Left ventricle myocardium inferior (tissue), 1 donor: ENCODE results near the gene PTPN9. TPM values are rescaled to one million over a fixed set of nuclear protein-coding genes. Genes with fewer than 3 reads are reported as not detected.

Experiments
- DNase-seq: peaks from one replicate; pipeline ENCODE4 v3.0.0-alpha.2; 2020
- H3K27ac ChIP-seq: fragments of 200-600 bp; replicated peaks from 2 replicates; pipeline ENCODE4 v1.8.0; 2021
- H3K27me3 ChIP-seq: fragments of 200-600 bp; 2 replicates; pipeline ENCODE4 v1.8.0; 2021; ENCODE audit warnings: low read depth
- H3K36me3 ChIP-seq: fragments of 200-600 bp; 2 replicates; pipeline ENCODE4 v1.8.0; 2021
- H3K4me1 ChIP-seq: fragments of 200-600 bp; 2 replicates; pipeline ENCODE4 v1.8.0; 2021
- H3K4me3 ChIP-seq: fragments of 200-600 bp; 2 replicates; pipeline ENCODE4 v1.8.0; 2021; ENCODE audit warnings: mild to moderate bottlenecking, moderate library complexity
- H3K9me3 ChIP-seq: fragments of 200-600 bp; replicated peaks from 2 replicates; pipeline ENCODE4 v1.8.0; 2021
- intact Hi-C: fragments of 100-400 bp; cut with micrococcal nuclease; formaldehyde crosslinking; loops from one replicate; pipeline ENCODE4 v1.11.0; 2022
- total RNA-seq: library from RNA; stranded (reverse); fragmentation: NEBNext Ultra II Directional; extraction: Animal tissue kit (Norgen Biotek cat#: 25700); gene quantifications from one replicate; pipeline ENCODE4 v1.2.1, GENCODE V29; 2021
- TF ChIP-seq, protein P1 (sequence below): fragments of 200-600 bp; IDR thresholded peaks from 2 replicates; pipeline ENCODE4 v1.8.0; 2021; ENCODE audit warnings: antibody characterized with exemption, mild to moderate bottlenecking, borderline replicate concordance
- donor health status: DM: no; HTN: yes; CAD: no; lungs with severe emphysema.

The PTPN9 gene
- total RNA-seq, 1 donor from 2014 or later: 7.1 TPM

DNA sequence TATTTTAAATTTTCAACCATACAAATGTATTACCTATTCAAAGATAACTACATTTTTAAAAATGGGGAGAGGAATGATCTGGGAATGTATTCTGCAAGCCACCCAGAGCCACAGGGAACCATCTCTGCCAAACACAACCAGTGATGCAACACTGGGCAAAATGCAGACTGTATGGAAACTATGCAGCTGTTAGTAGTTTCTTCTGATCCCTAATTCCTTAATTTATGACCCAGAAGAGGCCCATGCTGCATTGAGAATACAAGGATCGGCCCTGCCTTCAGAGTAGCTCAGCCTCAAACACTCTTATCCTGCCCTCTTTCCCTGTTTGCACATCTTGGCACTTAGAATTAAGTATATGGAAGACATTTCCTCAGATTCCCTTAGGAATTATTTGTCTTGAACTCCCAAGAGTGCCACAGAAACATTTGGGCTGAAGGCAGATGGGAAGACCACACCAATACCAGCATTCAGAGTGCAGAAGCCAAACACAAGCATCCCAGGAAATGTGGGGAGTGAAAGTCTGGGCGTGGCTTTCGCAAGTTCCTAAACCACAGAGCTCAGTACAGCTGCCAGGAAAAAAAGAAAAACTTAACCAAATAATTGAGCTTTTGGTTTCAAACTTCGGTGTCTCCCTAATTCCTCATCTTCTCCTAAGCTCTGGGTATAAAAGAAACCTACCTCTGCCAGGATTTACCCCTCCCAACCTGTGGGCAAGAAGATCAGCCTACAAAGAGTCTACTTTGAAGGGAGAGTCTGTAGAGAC, 41.1 kb upstream of the PTPN9 start:
- TF ChIP-seq, protein P1, sequence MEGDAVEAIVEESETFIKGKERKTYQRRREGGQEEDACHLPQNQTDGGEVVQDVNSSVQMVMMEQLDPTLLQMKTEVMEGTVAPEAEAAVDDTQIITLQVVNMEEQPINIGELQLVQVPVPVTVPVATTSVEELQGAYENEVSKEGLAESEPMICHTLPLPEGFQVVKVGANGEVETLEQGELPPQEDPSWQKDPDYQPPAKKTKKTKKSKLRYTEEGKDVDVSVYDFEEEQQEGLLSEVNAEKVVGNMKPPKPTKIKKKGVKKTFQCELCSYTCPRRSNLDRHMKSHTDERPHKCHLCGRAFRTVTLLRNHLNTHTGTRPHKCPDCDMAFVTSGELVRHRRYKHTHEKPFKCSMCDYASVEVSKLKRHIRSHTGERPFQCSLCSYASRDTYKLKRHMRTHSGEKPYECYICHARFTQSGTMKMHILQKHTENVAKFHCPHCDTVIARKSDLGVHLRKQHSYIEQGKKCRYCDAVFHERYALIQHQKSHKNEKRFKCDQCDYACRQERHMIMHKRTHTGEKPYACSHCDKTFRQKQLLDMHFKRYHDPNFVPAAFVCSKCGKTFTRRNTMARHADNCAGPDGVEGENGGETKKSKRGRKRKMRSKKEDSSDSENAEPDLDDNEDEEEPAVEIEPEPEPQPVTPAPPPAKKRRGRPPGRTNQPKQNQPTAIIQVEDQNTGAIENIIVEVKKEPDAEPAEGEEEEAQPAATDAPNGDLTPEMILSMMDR: no peak
- DNase-seq: peak; percentile 29
- H3K27me3 ChIP-seq: no peaks in the 10 kb centered on the region
- peak overlapping the region; percentile 81 for H3K27ac ChIP-seq
- H3K4me3 ChIP-seq: peak overlapping the region; percentile 37
- peaks cover 54% of the 10 kb centered on the region for H3K36me3 ChIP-seq
- H3K4me1 ChIP-seq: peaks cover 32% of the 10 kb centered on the region
- H3K9me3 ChIP-seq: no peaks in the 10 kb centered on the region
- intact Hi-C loops: no loop called here

DNA sequence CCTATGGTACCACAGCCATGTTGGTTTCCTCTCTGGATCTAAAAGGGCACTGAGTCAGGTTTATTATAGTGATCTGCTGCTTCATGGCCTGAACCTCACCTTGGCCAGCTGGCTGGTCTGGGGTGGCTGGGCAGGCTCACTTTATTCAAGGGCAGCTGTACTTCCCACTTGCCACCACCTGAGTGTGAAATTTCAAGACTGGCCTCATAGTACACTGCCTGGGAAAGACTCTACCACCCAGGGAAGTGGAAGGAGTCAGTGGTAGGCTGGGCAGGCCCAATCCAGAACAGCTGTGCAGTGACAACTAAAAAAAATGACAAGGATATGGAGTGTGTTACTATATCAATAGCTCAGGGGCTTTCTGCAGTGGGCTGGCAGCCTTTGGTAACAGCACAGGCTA, 37.7 kb upstream of the PTPN9 start:
- H3K4me1 ChIP-seq: peaks cover 22% of the 10 kb centered on the region
- intact Hi-C loops: no loop called here
- H3K36me3 ChIP-seq: peaks cover 89% of the 10 kb centered on the region
- no peak overlapping the region for H3K27ac ChIP-seq
- DNase-seq: no peak
- no peaks in the 10 kb centered on the region for H3K9me3 ChIP-seq
- TF ChIP-seq, protein P1: no peak
- no peak overlapping the region for H3K4me3 ChIP-seq
- no peaks in the 10 kb centered on the region for H3K27me3 ChIP-seq

DNA sequence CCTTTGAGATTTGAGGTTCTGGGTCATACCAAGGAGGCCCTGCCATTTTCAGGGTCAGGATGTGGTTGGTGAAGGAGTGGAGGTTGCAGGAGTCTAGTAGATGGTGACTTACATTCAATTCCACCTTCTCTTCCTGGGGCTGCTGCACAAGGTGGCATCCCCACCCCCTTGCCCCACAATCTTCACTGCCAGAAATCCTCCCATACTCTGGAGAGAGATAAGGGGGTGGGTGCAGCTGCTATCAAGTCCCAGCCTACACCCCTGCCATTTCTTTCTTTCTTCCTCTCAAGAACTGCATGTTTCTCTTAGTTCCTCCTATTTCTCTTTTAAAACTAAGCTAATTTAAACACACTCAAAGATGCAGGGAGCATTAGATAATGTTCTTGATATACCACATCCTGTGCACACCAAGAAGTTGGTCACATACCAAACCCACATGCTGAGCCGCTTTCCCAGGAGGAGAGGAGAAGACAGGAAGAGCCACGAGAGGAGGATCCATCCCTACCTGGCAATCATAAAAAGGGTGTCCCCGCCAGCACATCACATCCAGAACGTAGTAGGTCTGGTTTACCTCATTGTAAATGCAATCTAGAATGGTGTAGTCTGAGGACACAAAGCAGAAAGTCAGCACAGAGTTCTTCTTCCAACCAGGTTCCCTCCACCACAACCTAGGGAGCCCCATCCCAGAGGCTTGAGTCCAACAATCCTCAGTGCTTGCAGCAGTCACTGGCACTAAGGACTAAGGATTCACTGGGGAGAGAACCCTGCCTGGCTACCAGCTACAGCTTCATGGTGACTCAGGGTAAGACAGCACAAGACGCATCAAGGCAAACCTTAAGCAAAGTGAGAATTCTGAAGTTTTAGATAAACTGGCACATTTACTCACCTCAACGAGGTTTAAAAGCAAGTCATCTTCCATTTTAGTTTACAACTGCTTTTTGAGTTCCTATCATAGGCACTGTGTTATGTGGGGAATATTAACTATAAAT, 27.9 kb upstream of the PTPN9 start:
- Histone ChIP-seq H3K4me1 (no peaks in the 10 kb centered on the region), H3K36me3 (peaks cover 88% of the 10 kb centered on the region), H3K27ac (no peak overlapping the region), H3K27me3 (no peaks in the 10 kb centered on the region), H3K9me3 (no peaks in the 10 kb centered on the region), H3K4me3 (no peak overlapping the region)
- intact Hi-C loops: no loop called here
- DNase-seq: no peak
- TF ChIP-seq, protein P1: no peak

DNA sequence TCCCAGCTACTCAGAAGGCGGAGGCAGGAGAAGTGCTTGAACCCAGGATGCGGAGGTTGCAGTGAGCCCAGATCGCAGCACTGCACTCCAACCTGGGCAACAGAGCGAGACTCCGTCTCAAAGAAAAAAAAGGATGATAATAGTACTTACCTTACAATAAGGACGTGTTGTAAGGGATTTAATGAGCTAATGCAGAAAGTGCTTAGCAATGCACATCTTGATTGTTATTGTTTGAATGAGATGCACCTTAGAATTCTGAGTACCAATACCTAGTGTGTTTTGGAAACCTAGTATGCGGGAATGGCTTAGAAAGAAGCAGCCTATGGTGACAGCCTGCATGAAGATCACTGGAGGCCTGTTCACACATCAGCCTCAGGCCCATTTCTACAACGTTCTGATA, 26.9 kb upstream of the PTPN9 start:
- H3K4me1 ChIP-seq: no peaks in the 10 kb centered on the region
- no peaks in the 10 kb centered on the region for H3K9me3 ChIP-seq
- no peak overlapping the region for H3K4me3 ChIP-seq
- H3K27ac ChIP-seq: no peak overlapping the region
- intact Hi-C loops: no loop called here
- H3K36me3 ChIP-seq: peaks cover 91% of the 10 kb centered on the region
- H3K27me3 ChIP-seq: no peaks in the 10 kb centered on the region
- DNase-seq: no peak
- TF ChIP-seq, protein P1: no peak

DNA sequence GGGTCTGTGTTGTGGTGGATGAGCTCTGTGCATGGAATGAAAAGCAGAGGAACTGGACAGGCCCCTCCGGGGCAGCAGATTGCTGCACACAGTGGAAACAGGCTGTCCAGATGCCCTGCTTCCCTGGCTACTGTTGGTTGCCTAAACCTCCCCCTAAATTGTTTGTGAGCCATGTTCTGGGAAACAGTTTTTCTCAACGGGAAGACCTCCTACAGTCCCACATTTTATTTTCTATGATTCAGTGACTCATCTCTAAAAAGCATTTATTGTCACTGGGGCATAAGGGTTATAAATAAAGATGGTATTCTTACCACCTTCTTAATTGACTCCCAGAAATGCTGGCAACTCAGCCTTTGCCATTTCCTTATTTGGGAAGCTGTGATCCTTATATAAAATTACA, 20.3 kb upstream of the PTPN9 start:
- peaks cover 20% of the 10 kb centered on the region for H3K4me1 ChIP-seq
- TF ChIP-seq, protein P1: no peak
- H3K27ac ChIP-seq: no peak overlapping the region
- H3K36me3 ChIP-seq: peaks cover 73% of the 10 kb centered on the region
- H3K27me3 ChIP-seq: no peaks in the 10 kb centered on the region
- intact Hi-C loops: no loop called here
- no peak for DNase-seq
- no peak overlapping the region for H3K4me3 ChIP-seq
- H3K9me3 ChIP-seq: no peaks in the 10 kb centered on the region
